Measurements from ENCODE around the gene IGF2R. TPM values are rescaled to one million over a fixed set of nuclear protein-coding genes. Genes with fewer than 3 reads are reported as not detected.
A peak's percentile ranks its signal among the peaks of the same experiment; 100 is the strongest.

Gene IGF2R
- total and polyA plus RNA-seq, 9 donors = 29.3 to 116 (median 49.2) TPM

- H3K4me1 ChIP-seq (ENCODE audit: insufficient read depth) = peaks cover 6% of the 10 kb centered on the region
- H3K4me3 ChIP-seq = no peak overlapping the region
- intact Hi-C loops (cut with DNase I) = no loop called here
- H3K36me3 ChIP-seq = no peaks in the 10 kb centered on the region
- DNase-seq = no peak
- H3K27ac ChIP-seq = peak overlapping the region in 1 of 2 donors; percentile 16
- H3K27me3 ChIP-seq = no peaks in the 10 kb centered on the region
- WGBS, 3 donors = 33 to 57% (median 47%) methylated on average over 5 of the region's 5 CpGs
- TF ChIP-seq EP300 (IDR thresholded peaks at IDR 0.05) = no peak
- TF ChIP-seq POLR2A (IDR thresholded peaks at IDR 0.05) = no peak
- TF ChIP-seq CTCF (IDR thresholded peaks at IDR 0.05) = no peak
- H3K9me3 ChIP-seq = no peaks in the 10 kb centered on the region
Observed at GRCh38 chr6:160141001-160141726, 172.3 kb downstream of the IGF2R start.

- H3K36me3 ChIP-seq = no peaks in the 10 kb centered on the region
- intact Hi-C loops (cut with DNase I) = no loop called here
- DNase-seq = no peak
- peaks cover 6% of the 10 kb centered on the region for H3K4me1 ChIP-seq (ENCODE audit: insufficient read depth)
- no peaks in the 10 kb centered on the region for H3K9me3 ChIP-seq
- WGBS, 3 donors = 87 to 93% (median 91%) methylated on average over 8 of the region's 8 CpGs
- H3K27me3 ChIP-seq = no peaks in the 10 kb centered on the region
- no peak overlapping the region for H3K4me3 ChIP-seq
- TF ChIP-seq EP300 (IDR thresholded peaks at IDR 0.05) (no peak), CTCF (IDR thresholded peaks at IDR 0.05) (no peak), POLR2A (IDR thresholded peaks at IDR 0.05) (no peak)
- H3K27ac ChIP-seq = no peak overlapping the region
Observed at GRCh38 chr6:160142115-160142715, 173.3 kb downstream of the IGF2R start.

- no peaks in the 10 kb centered on the region for H3K27me3 ChIP-seq
- H3K4me3 ChIP-seq = no peak overlapping the region
- intact Hi-C loops (cut with DNase I) = no loop called here
- TF ChIP-seq EP300 (IDR thresholded peaks at IDR 0.05) (no peak), POLR2A (IDR thresholded peaks at IDR 0.05) (no peak), CTCF (IDR thresholded peaks at IDR 0.05) (no peak)
- no peak for DNase-seq
- H3K36me3 ChIP-seq = no peaks in the 10 kb centered on the region
- no peaks in the 10 kb centered on the region for H3K9me3 ChIP-seq
- WGBS, 3 donors = 74 to 82% (median 74%) methylated on average over 6 of the region's 6 CpGs
- no peak overlapping the region for H3K27ac ChIP-seq
- H3K4me1 ChIP-seq (ENCODE audit: insufficient read depth) = no peaks in the 10 kb centered on the region
Observed at GRCh38 chr6:160146454-160147145, 177.7 kb downstream of the IGF2R start.

- WGBS, 3 donors = 46 to 60% (median 47%) methylated on average over 3 of the region's 3 CpGs
- Histone ChIP-seq H3K27ac (no peak overlapping the region), H3K36me3 (no peaks in the 10 kb centered on the region), H3K27me3 (no peaks in the 10 kb centered on the region), H3K4me3 (no peak overlapping the region), H3K4me1 (ENCODE audit: insufficient read depth) (no peaks in the 10 kb centered on the region), H3K9me3 (no peaks in the 10 kb centered on the region)
- DNase-seq = no peak
- intact Hi-C loops (cut with DNase I) = no loop called here
- TF ChIP-seq EP300 (IDR thresholded peaks at IDR 0.05) (no peak), POLR2A (IDR thresholded peaks at IDR 0.05) (no peak)
Observed at GRCh38 chr6:160147146-160147536, 178.3 kb downstream of the IGF2R start.
